H1 (cell line): ENCODE measurements around the gene ATP1B3. TPM values are rescaled to one million over a fixed set of nuclear protein-coding genes. Genes with fewer than 3 reads are reported as not detected.

Source experiments
- CTCF ChIA-PET: fragments of 300-600 bp; sonication (Branson Sonifier 250); formaldehyde crosslinking; loops from one replicate; lab custom pipeline; 2021; ENCODE audit not compliant: partially characterized antibody; lab: Charles Lee
- POLR2A ChIA-PET: fragments of 300-600 bp; sonication (Branson Sonifier 250); formaldehyde crosslinking; loops from one replicate; lab custom pipeline; 2021; ENCODE audit warnings: inconsistent platforms; ENCODE audit not compliant: partially characterized antibody; lab: Charles Lee
- DNase-seq, 2 experiments: peaks; one replicate each; pipeline versions ENCODE4 v3.0.0 to v3.0.0-alpha.2; 2010 to 2022; ENCODE audit warnings: low spot score in 2 of 2, low read depth in 1 of 2, mixed read lengths in 1 of 2
- FAIRE-seq: peaks from 2 replicates; lab custom pipeline; 2011; peaks lifted over from hg19 to GRCh38; lab: Jason Lieb, UNC
- H2AFZ ChIP-seq: 2 replicates; pipeline ENCODE4 v1.8.1; 2012; ENCODE audit warnings: low read length, inconsistent platforms
- H2AK5ac ChIP-seq: 2 replicates; pipeline ENCODE4 v1.6.1; 2013; ENCODE audit warnings: low read depth, low read length
- H2BK120ac ChIP-seq: replicated peaks from 2 replicates; pipeline ENCODE3; 2013; ENCODE audit warnings: low read depth, low read length, inconsistent platforms
- H2BK12ac ChIP-seq: 2 replicates; pipeline ENCODE4 v1.6.1; 2013; ENCODE audit warnings: low read depth, low read length
- H2BK15ac ChIP-seq: 2 replicates; pipeline ENCODE4 v1.6.1; 2013; ENCODE audit warnings: low read length
- H2BK20ac ChIP-seq: 2 replicates; pipeline ENCODE4 v1.6.1; 2013; ENCODE audit warnings: low read length
- H2BK5ac ChIP-seq: 2 replicates; pipeline ENCODE4 v1.6.1; 2013; ENCODE audit warnings: low read depth, low read length
- H3K14ac ChIP-seq: 2 replicates; pipeline ENCODE4 v1.6.1; 2013; ENCODE audit warnings: inconsistent platforms; ENCODE audit not compliant: insufficient read length
- H3K18ac ChIP-seq: 2 replicates; pipeline ENCODE4 v1.6.1; 2013; ENCODE audit warnings: low read length; ENCODE audit errors: extremely low read depth
- H3K23ac ChIP-seq: 2 replicates; pipeline ENCODE4 v1.6.1; 2013; ENCODE audit warnings: inconsistent platforms; ENCODE audit not compliant: insufficient read length
- H3K23me2 ChIP-seq: 2 replicates; pipeline ENCODE4 v1.6.1; 2013; ENCODE audit warnings: low read depth, low read length
- H3K27ac ChIP-seq: 2 replicates; pipeline ENCODE4 v1.6.1; 2011; ENCODE audit warnings: low read depth, low read length, inconsistent platforms
- H3K27me3 ChIP-seq, 4 experiments: replicated peaks in 1 of 4; 1 replicate in 1 of 4; 2 replicates in 3 of 4; pipeline versions ENCODE4 v1.6.1 to v1.8.1; 2011 to 2013; ENCODE audit warnings: low read length in 3 of 4, mild to moderate bottlenecking in 3 of 4, inconsistent platforms in 2 of 4, mixed read lengths in 2 of 4, moderate library complexity in 1 of 4; ENCODE audit not compliant: control insufficient read depth in 3 of 4, insufficient read depth in 3 of 4; ENCODE audit errors: extremely low read depth in 1 of 4
- H3K36me3 ChIP-seq, 4 experiments: 2 replicates each; pipeline versions ENCODE4 v1.6.1 to v1.8.1; 2011 to 2013; ENCODE audit warnings: mild to moderate bottlenecking in 4 of 4, low read length in 3 of 4, moderate library complexity in 2 of 4, control low read depth in 1 of 4, inconsistent platforms in 1 of 4; ENCODE audit not compliant: insufficient read depth in 4 of 4, control insufficient read depth in 2 of 4
- H3K4ac ChIP-seq: replicated peaks from 2 replicates; pipeline ENCODE3; 2013; ENCODE audit warnings: low read length, low read depth, mixed read lengths, inconsistent platforms; ENCODE audit not compliant: insufficient read length
- H3K4me1 ChIP-seq, 4 experiments: replicated peaks in 1 of 4; 1 replicate in 1 of 4; 2 replicates in 3 of 4; pipeline versions ENCODE4 v1.6.1 to v1.8.1; 2011 to 2013; ENCODE audit warnings: low read length in 3 of 4, inconsistent platforms in 2 of 4, mixed read lengths in 1 of 4; ENCODE audit not compliant: insufficient read depth in 4 of 4, control insufficient read depth in 3 of 4
- H3K4me2 ChIP-seq, 2 experiments: 2 replicates each; pipeline versions ENCODE4 v1.6.1 to v1.8.1; 2011 to 2013; ENCODE audit warnings: low read depth in 2 of 2, low read length in 2 of 2, control low read depth in 1 of 2, inconsistent platforms in 1 of 2, mild to moderate bottlenecking in 1 of 2; ENCODE audit not compliant: insufficient read depth in 1 of 2
- H3K4me3 ChIP-seq, 4 experiments: fragments of 200-600, 300-600 bp in 1 of 4; sonication (generic), shearing (Covaris generic), sonication (Bioruptor Twin) in 1 of 4; 2 replicates each; pipeline versions ENCODE4 v1.5.1 to v1.8.1; 2011 to 2016; ENCODE audit warnings: low read length in 4 of 4, low read depth in 3 of 4, control low read depth in 2 of 4, inconsistent platforms in 2 of 4, mild to moderate bottlenecking in 2 of 4, mixed read lengths in 1 of 4, moderate library complexity in 1 of 4; ENCODE audit not compliant: insufficient read depth in 2 of 4; ENCODE audit errors: extremely low read depth in 1 of 4
- H3K56ac ChIP-seq: replicated peaks from 2 replicates; pipeline ENCODE3; 2013; ENCODE audit warnings: low read depth, mild to moderate bottlenecking, mixed read lengths, low read length, inconsistent platforms; ENCODE audit not compliant: insufficient read length
- H3K79me1 ChIP-seq: 2 replicates; pipeline ENCODE4 v1.6.1; 2013; ENCODE audit warnings: low read depth, low read length, control low read depth
- H3K79me2 ChIP-seq, 2 experiments: 2 replicates each; pipeline versions ENCODE4 v1.6.1 to v1.8.1; 2012 to 2013; ENCODE audit warnings: low read length in 2 of 2, mild to moderate bottlenecking in 2 of 2, inconsistent platforms in 1 of 2; ENCODE audit not compliant: insufficient read depth in 2 of 2, control insufficient read depth in 1 of 2
- H3K9ac ChIP-seq, 4 experiments: replicated peaks in 1 of 4; 1 replicate in 1 of 4; 2 replicates in 3 of 4; pipeline versions ENCODE4 v1.6.1 to v1.8.1; 2011 to 2013; ENCODE audit warnings: low read depth in 3 of 4, low read length in 3 of 4, control low read depth in 2 of 4, mild to moderate bottlenecking in 2 of 4, moderate library complexity in 2 of 4, inconsistent platforms in 1 of 4; ENCODE audit errors: extremely low read depth in 1 of 4
- H3K9me3 ChIP-seq, 2 experiments: 2 replicates each; pipeline versions ENCODE4 v1.6.1 to v1.8.1; 2012 to 2013; ENCODE audit warnings: mild to moderate bottlenecking in 2 of 2, moderate library complexity in 2 of 2, control low read depth in 1 of 2, inconsistent platforms in 1 of 2, low read depth in 1 of 2, low read length in 1 of 2, mixed read lengths in 1 of 2; ENCODE audit not compliant: insufficient read depth in 2 of 2
- H4K20me1 ChIP-seq, 2 experiments: replicated peaks in 1 of 2; 2 replicates each; pipeline versions ENCODE3 to v1.8.1; 2011 to 2013; ENCODE audit warnings: inconsistent platforms in 2 of 2, low read length in 2 of 2, mild to moderate bottlenecking in 1 of 2; ENCODE audit not compliant: insufficient read depth in 2 of 2, control insufficient read depth in 1 of 2
- H4K5ac ChIP-seq: 2 replicates; pipeline ENCODE4 v1.6.1; 2013; ENCODE audit warnings: low read length, low read depth, mixed read lengths, inconsistent platforms; ENCODE audit not compliant: insufficient read length
- H4K8ac ChIP-seq: 2 replicates; pipeline ENCODE4 v1.8.0; 2013; ENCODE audit warnings: mild to moderate bottlenecking, moderate library complexity, low read length, inconsistent platforms; ENCODE audit not compliant: insufficient read depth; ENCODE audit errors: extremely low read depth
- H4K91ac ChIP-seq: replicated peaks from 2 replicates; pipeline ENCODE3; 2013; ENCODE audit warnings: low read length, mixed read lengths, inconsistent platforms; ENCODE audit not compliant: insufficient read length
- SP4 ChIP-seq: IDR thresholded peaks from 2 replicates; pipeline ENCODE4 v1.6.1; 2012; ENCODE audit warnings: low read length, inconsistent platforms
- WGBS, 2 experiments: shearing (Covaris generic) in 1 of 2; methylation state at CpG; one replicate each; pipeline versions ENCODE4 v1.1.6 to v1.1.7; 2013 to 2015; ENCODE audit warnings: low lambda C conversion rate in 2 of 2, mixed read lengths in 2 of 2, inconsistent platforms in 1 of 2, low coverage in 1 of 2, missing lambda C conversion rate in 1 of 2; ENCODE audit not compliant: insufficient replicate concordance in 2 of 2, insufficient coverage in 1 of 2, insufficient read length in 1 of 2; ENCODE audit errors: extremely low coverage in 1 of 2, missing lambda C conversion rate in 1 of 2; 5-methylcytosine and 5-hydroxymethylcytosine counted together
- polyA plus RNA-seq, 7 experiments: library from polyadenylated mRNA; depleted of rRNA in 3 of 7; stranded (reverse) in 5 of 7; unstranded in 2 of 7; fragments of >200 nt in 5 of 7; fragments of 200-250 nt in 2 of 7; gene quantifications; 1 replicate in 5 of 7; 2 replicates in 1 of 7; 4 replicates in 1 of 7; pipeline versions ENCODE4 v1.2.1 to v1.2.3, GENCODE V29; 2011 to 2013; ENCODE audit warnings: missing spikeins in 2 of 7, mixed read lengths in 2 of 7
- total RNA-seq: library from RNA; stranded (reverse); fragmentation: NEBNext Ultra II Directional; extraction: Animal tissue kit (Norgen Biotek cat#: 25700); gene quantifications from 2 replicates; pipeline ENCODE4 v1.2.1, GENCODE V29; 2021

The ATP1B3 gene
- total and polyA plus RNA-seq, 2 of the 8 experiments (the other 6 are each of a cell fraction or from before 2014, with no cell fraction given): 233 to 342 TPM

DNA sequence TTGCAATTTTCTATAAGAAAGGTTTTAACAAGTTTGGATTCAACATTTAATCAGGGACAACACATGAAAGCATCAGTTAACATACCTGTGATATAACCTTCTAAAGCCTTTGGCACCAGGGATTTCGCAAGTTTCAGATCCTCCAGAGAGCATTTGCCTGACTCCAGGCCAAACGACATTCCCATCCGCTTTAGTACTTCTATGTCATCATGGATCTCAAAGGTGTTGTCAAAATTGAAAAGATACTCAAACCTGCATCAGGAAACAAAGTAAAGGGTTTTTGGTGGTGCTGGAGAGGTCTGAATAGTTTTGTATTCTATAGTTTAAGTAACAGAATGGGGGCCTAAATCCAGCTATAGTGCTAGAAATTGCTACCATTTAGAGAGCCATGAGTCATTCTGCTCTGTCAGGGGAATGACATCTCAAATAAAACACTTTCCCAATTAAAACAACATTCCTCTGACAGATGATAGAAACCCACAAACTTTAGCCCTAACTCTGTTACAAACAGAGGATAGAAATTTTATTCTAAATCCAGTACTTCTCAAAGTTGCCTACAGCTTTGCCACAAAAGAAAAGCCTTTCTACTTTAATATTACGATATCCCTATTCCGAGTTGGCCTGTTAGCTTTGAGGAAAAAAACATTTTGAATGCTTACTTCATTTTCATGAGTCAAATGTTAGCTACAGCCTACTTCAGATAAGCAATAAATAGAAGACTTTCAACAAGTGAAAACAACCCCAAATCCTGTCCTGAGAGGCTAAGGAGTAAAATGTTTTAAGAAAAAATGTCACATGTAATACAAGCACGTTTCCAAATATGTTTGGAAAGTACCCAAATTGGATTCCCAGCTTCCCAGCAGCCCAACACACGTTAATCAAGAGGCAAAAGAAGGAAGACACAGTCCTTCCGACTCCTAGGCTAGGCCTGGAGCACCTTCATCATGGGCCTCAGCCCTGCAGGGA, 83.4 kb downstream of the ATP1B3 start:
- Histone ChIP-seq H3K23ac (no peak overlapping the region), H3K27me3 (no peaks in the 10 kb centered on the region), H2BK5ac (no peak overlapping the region), H3K4me2 (no peak overlapping the region), H2BK120ac (no peak overlapping the region), H3K4me1 (no peaks in the 10 kb centered on the region), H2BK12ac (no peak overlapping the region), H3K79me1 (no peaks in the 10 kb centered on the region), H4K8ac (no peak overlapping the region), H2AK5ac (no peak overlapping the region), H3K36me3 (peaks cover 2 to 45% (median 37%) of the 10 kb centered on the region in 4 experiments; a peak in 6 of 8 replicates), H4K5ac (no peak overlapping the region), H3K4me3 (no peak overlapping the region), H3K23me2 (no peaks in the 10 kb centered on the region), H3K4ac (no peak overlapping the region), H2BK15ac (no peak overlapping the region), H3K14ac (no peak overlapping the region), H3K27ac (no peak overlapping the region), H3K18ac (no peak overlapping the region), H3K56ac (no peak overlapping the region), H3K79me2 (no peaks in the 10 kb centered on the region), H2BK20ac (no peak overlapping the region), H4K20me1 (peaks cover 0 to 2% of the 10 kb centered on the region in 2 experiments), H2AFZ (no peak overlapping the region), H3K9ac (no peak overlapping the region), H4K91ac (no peak overlapping the region), H3K9me3 (no peaks in the 10 kb centered on the region)
- ChIA-PET CTCF (interaction anchor here (0.8 to 1.2 kb wide), 2 partner anchors 10 to 252 kb away, joined by 3 to 4 read pairs; no protein-coding TSS in a partner anchor), POLR2A (no interaction called here)
- WGBS, 2 experiments: 87% methylated on average over 8 of the region's 8 CpGs; no CpG with 5 or more reads in 1 of the 2 experiments
- TF ChIP-seq SP4: no peak
- no peak for FAIRE-seq
- DNase-seq: no peak
